Activated naive CD8-positive, alpha-beta T cell treated with anti-CD3 and anti-CD28 coated beads, Interleukin-2, amount 50 U/mL, for 24 hours (primary cell): Measurements from ENCODE around the gene TIGD4.
"Not testable (repeated sequence)": the region's sequence is repeated elsewhere in the genome, so short reads cannot be mapped to it uniquely, and the experiment has no call there.

Source experiments
- ATAC-seq: fragments of 150-1000 bp; cut with Tn5 transposase; one replicate; pipeline ENCODE4 v1.10.0; 2021
- DNase-seq: peaks from one replicate; pipeline ENCODE4 v3.0.0; 2021
- H3K27ac Mint-ChIP-seq: one replicate; pipeline ENCODE4 v1.8.0; 2021; ENCODE audit warnings: mild to moderate bottlenecking, mixed read lengths
- H3K27me3 Mint-ChIP-seq: one replicate; pipeline ENCODE4 v1.8.0; 2021; ENCODE audit warnings: mixed read lengths
- H3K36me3 Mint-ChIP-seq: one replicate; pipeline ENCODE4 v1.8.0; 2021; ENCODE audit warnings: low read depth, mixed read lengths
- H3K4me1 Mint-ChIP-seq: one replicate; pipeline ENCODE4 v1.8.0; 2021; ENCODE audit warnings: mixed read lengths
- H3K4me3 Mint-ChIP-seq: one replicate; pipeline ENCODE4 v1.8.0; 2021; ENCODE audit warnings: mild to moderate bottlenecking, moderate library complexity, mixed read lengths
- H3K9me3 Mint-ChIP-seq: one replicate; pipeline ENCODE4 v1.8.0; 2021; ENCODE audit warnings: mixed read lengths

Gene TIGD4

DNA sequence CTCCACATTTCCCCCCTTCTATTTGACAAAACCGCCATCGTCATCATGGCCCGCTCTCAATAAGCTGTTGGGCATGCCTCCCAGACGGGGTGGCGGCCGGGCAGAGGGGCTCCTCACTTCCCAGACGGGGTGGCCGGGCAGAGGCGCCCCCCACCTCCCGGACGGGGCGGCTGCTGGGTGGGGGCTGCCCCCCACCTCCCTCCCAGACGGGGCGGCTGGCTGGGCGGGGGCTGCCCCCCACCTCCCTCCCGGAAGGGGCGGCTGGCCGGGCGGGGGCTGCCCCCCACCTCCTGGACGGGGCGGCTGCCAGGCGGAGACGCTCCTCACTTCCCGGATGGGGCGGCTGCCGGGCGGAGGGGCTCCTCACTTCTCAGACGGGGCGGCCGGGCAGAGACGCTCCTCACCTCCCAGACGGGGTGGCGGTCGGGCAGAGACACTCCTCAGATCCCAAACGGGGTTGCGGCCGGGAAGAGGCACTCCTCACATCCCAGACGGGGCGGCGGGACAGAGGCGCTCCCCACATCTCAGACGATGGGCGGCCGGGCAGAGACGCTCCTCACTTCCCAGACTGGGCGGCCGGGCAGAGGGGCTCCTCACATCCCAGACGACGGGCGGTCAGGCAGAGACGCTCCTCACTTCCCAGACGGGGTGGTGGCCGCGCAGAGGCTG lies 14.3 kb downstream of the TIGD4 start:
- H3K27ac Mint-ChIP-seq, H3K9me3 Mint-ChIP-seq, H3K27me3 Mint-ChIP-seq, H3K36me3 Mint-ChIP-seq, H3K4me3 Mint-ChIP-seq, ATAC-seq, H3K4me1 Mint-ChIP-seq, DNase-seq: not testable (repeated sequence)

DNA sequence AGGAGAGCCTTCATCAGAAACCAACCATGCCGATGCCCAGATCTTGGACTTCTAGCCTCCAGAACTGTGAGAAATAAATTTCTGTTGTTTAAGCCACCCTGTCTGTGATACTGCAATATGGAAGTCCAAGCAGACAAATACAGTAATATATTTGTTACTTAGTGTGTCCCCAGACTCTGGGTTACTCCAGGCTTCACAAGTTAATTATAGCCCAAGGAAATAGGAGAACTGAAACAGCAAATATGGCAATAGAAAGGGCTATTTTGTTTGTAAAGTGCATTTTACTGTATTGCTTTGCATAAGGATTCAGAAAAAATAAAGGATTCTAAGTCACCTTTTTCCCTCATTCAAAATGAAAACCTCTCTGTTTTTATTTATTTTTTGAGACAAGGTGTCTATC lies 15.7 kb downstream of the TIGD4 start:
- ATAC-seq (no peak), DNase-seq (no peak)
- Mint-ChIP-seq H3K27me3 (peaks cover 4% of the 10 kb centered on the region), H3K4me1 (no peaks in the 10 kb centered on the region), H3K36me3 (no peaks in the 10 kb centered on the region), H3K4me3 (no peak overlapping the region), H3K9me3 (no peaks in the 10 kb centered on the region), H3K27ac (no peak overlapping the region)

DNA sequence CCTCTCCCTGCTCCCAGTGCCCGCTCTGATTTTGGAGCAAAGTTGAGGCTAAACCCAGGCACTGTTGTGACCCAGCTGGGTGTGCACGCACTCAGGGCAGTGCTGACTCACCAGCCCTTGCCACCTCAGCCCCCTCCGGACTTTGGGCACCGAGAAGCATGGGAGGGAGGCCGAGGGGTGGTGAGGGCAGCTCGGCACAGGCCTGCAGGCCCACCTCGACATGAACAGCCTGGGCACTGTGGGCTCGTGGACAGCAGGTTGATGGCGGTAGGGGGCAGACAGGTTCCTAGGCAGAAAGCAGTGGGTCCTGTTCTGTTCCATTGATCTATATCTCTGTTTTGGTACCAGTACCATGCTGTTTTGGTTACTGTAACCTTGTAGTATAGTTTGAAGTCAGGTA lies 30.9 kb downstream of the TIGD4 start:
- no peak for ATAC-seq
- Mint-ChIP-seq H3K4me1 (no peaks in the 10 kb centered on the region), H3K27ac (no peak overlapping the region), H3K27me3 (no peaks in the 10 kb centered on the region), H3K4me3 (no peak overlapping the region), H3K36me3 (no peaks in the 10 kb centered on the region), H3K9me3 (no peaks in the 10 kb centered on the region)
- no peak for DNase-seq

DNA sequence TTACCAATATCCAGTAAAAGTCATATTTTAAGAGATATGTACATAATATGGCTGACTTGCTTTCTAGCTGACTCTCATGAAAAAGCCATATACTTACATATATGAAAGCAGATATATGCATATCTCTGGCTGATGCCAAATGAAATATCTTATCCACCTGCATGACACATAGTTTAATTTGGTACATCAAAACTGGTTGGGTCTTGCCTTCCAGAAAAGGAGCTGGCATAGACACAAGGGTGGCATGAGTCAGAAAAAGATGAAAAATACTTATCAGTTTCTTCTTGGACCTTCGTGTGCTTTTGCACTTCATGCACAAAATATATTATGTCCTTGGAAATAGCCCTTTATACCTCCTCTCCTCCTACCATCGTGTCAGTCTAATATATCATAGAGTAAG lies 32.1 kb downstream of the TIGD4 start:
- Mint-ChIP-seq H3K9me3 (no peaks in the 10 kb centered on the region), H3K27ac (no peak overlapping the region), H3K4me1 (no peaks in the 10 kb centered on the region), H3K27me3 (no peaks in the 10 kb centered on the region), H3K36me3 (no peaks in the 10 kb centered on the region), H3K4me3 (no peak overlapping the region)
- ATAC-seq (no peak), DNase-seq (no peak)

DNA sequence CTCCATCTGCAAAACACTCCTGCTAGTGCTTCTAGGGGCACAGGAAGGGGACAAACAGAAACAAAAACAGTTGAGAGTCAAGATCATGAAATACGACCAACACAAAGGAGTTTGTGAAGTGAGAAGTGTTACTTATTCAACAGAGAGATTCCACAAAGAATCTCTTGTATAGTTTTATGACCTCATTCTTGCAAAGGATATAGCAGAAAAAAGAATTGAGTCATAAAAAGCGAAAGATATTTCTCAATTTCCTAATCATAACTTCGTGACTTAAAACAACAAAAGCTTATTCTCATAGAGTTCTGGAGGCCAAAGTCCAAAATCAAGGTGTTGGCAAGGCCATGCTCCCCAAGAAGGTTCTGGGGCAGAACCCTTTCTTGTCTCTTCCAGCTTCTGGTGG lies 40.7 kb downstream of the TIGD4 start:
- H3K36me3 Mint-ChIP-seq = no peaks in the 10 kb centered on the region
- no peak overlapping the region for H3K4me3 Mint-ChIP-seq
- H3K27me3 Mint-ChIP-seq = peaks cover 2% of the 10 kb centered on the region
- H3K9me3 Mint-ChIP-seq = no peaks in the 10 kb centered on the region
- no peaks in the 10 kb centered on the region for H3K4me1 Mint-ChIP-seq
- no peak for ATAC-seq
- DNase-seq = no peak
- H3K27ac Mint-ChIP-seq = no peak overlapping the region

DNA sequence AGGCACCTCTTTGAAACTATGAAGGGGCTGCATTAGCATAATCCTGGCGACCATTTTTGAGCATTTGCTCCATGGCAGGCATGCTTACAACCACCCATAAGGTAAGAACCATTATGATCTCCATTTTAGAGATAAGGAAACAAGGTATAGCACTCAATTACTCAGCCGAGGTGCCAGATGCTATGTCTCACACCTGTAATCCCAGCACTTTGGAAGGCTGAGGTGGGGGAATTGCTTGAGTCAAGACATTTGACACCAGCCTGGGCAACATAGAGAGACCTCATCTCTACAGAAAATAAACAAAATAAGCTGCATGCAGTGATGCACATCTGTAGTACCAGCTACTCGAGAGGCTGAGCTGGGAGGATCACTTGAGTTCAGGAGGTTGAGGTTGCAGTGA lies 43.6 kb downstream of the TIGD4 start:
- no peak for DNase-seq
- Mint-ChIP-seq H3K27me3 (peaks cover 2% of the 10 kb centered on the region), H3K9me3 (no peaks in the 10 kb centered on the region), H3K27ac (no peak overlapping the region), H3K4me1 (no peaks in the 10 kb centered on the region), H3K4me3 (no peak overlapping the region), H3K36me3 (no peaks in the 10 kb centered on the region)
- no peak for ATAC-seq

DNA sequence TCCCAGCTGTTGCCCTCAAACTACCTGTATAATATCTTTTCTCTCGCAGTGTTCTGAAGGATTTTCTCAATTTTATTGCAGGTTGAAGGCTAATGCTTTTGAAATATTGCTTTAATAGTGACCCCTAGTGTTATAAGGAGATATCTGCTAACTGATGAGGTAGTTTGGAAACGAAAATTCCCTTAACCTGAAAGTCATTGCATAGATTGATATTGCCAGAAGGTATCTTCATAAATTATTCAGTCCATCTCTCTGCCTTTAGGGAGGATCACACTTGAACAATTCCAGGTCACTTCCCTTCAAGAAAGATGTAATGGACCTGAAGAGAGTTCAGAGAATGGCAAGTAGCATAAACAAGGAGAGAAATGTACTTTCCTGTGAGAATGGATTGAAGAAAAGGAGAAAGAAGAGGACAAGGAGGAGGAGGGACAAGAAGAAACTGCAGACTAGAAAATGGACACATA lies 44.1 kb downstream of the TIGD4 start:
- H3K27ac Mint-ChIP-seq = no peak overlapping the region

DNA sequence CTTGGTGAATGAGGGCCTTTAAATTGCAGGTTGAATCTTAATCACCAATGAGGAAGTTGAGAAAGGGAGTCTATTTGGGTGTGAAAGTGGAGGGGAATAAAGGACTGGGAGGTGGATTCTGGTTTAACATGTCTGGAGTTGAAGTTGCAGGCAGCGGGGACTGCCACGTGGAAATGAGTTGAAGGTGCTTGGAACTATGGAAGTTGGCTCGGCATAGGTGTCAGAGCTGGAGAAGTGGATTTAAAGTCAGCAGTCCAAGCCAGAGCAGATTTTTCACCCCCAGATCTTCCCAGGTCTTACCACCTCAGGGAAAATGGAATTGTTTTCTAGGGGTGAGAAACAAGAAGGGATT lies 44.9 kb downstream of the TIGD4 start:
- H3K27ac Mint-ChIP-seq = no peak overlapping the region
- H3K9me3 Mint-ChIP-seq = no peaks in the 10 kb centered on the region

More for the DNA sequence above, 44.1 kb downstream of the TIGD4 start:
- ATAC-seq (no peak), DNase-seq (no peak)
- Mint-ChIP-seq H3K27me3 (peaks cover 2% of the 10 kb centered on the region), H3K9me3 (no peaks in the 10 kb centered on the region), H3K4me1 (no peaks in the 10 kb centered on the region), H3K36me3 (no peaks in the 10 kb centered on the region), H3K4me3 (no peak overlapping the region)

DNA sequence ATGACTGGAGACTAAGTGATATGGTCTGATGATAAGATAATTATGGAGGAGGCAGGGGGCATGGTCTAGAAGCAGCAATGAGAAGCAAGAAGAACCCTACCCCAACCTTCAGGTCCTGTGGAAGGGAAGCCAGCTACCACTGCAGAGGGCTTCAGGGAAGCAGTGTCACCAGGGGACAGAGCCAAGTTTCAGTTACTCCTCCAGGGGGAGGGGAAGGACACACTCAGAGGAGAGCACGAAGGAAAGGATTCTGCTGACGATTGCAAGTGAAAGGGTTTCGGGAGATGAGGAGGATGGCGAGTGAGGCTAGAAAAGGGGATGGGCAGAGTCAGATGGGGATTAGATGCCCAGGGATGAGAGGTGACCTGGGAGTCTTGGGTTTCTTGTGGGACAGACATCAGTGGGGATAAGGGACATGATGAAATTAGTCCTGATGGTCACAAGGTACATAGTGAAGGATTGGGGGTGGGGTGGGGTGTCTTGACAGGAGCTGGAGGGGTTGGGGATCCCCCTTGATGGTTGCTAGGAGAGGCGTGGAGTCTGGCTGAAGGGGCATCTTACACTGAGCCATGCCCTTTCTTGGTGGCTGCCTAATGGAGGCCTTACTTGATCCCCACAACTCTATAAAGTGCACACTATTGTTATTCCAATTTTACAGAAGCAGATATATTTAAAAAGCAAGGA lies 45.4 kb downstream of the TIGD4 start:
- Mint-ChIP-seq H3K27me3 (peaks cover 2% of the 10 kb centered on the region), H3K36me3 (no peaks in the 10 kb centered on the region), H3K4me1 (no peaks in the 10 kb centered on the region), H3K9me3 (no peaks in the 10 kb centered on the region), H3K4me3 (no peak overlapping the region), H3K27ac (no peak overlapping the region)
- DNase-seq (no peak), ATAC-seq (no peak)

More for the DNA sequence above, 44.9 kb downstream of the TIGD4 start:
- DNase-seq (no peak), ATAC-seq (no peak)
- H3K36me3 Mint-ChIP-seq = no peaks in the 10 kb centered on the region
- no peaks in the 10 kb centered on the region for H3K4me1 Mint-ChIP-seq
- peaks cover 2% of the 10 kb centered on the region for H3K27me3 Mint-ChIP-seq
- H3K4me3 Mint-ChIP-seq = no peak overlapping the region

DNA sequence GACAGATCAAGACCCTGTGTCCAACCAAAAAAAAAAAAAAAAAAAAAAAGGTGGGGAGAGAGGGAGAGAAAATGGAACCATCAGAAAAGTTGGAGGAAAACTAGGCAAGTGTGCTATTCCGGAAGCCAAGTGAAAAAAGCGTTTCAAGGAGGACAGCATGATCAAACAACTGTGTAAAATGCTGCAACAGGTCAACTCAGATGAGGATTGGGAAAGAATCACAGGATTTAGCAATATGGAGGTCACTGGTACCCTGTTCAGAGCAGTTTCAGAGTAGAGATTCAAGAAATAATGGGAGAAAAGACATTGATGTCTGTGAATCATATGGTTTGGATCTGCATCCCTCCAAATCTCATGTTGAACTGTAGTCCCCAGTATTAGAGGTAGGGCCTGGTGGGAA lies 47.5 kb downstream of the TIGD4 start:
- Mint-ChIP-seq H3K4me3 (no peak overlapping the region), H3K27ac (no peak overlapping the region), H3K4me1 (no peaks in the 10 kb centered on the region), H3K27me3 (peaks cover 5% of the 10 kb centered on the region), H3K36me3 (no peaks in the 10 kb centered on the region), H3K9me3 (no peaks in the 10 kb centered on the region)
- DNase-seq (no peak), ATAC-seq (no peak)

DNA sequence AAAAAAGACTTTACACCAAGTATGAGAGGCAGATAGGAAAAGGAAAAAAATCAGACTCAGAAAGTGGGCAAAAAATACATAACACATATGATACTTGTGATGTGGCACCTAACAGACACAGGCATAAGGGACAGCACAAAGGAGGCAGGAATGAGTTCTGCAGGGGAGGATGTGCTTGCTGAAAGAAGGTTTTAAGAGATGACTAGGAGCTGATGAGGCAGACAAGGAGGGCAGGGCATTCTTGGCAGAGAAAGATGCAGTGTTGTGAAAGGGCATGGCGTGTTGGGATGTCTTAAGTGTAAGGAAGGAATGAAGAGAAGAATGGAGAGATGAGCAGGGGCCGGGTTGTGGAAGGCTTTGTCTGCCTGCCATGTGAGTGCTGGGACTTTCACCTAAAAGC lies 50.1 kb downstream of the TIGD4 start:
- ATAC-seq = no peak
- no peaks in the 10 kb centered on the region for H3K4me1 Mint-ChIP-seq
- DNase-seq = no peak

DNA sequence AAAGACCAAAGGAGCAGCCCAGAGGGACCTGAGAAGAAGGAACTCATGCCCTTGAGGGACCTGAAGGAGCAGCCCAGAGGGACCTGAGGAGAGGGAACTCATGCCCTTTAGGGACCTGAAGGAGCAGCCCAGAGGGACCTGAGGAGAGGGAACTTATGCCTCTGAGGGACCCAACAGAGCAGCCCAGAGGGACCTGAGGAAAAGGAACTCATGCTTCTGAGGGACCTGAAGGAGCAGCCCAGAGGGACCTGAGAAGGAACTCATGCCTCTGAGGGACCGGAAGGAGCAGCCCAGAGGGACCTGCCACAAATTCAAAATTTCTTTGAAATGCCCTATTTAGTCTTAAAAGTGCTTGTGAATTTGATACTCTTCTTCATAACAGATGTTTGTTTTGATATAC lies 51.2 kb downstream of the TIGD4 start:
- Mint-ChIP-seq H3K27ac (no peak overlapping the region), H3K9me3 (no peaks in the 10 kb centered on the region), H3K36me3 (no peaks in the 10 kb centered on the region), H3K4me1 (no peaks in the 10 kb centered on the region), H3K27me3 (peaks cover 3% of the 10 kb centered on the region), H3K4me3 (no peak overlapping the region)
- ATAC-seq (no peak), DNase-seq (no peak)

More for the DNA sequence above, 50.1 kb downstream of the TIGD4 start:
- no peak overlapping the region for H3K4me3 Mint-ChIP-seq
- no peak overlapping the region for H3K27ac Mint-ChIP-seq
- H3K27me3 Mint-ChIP-seq = peaks cover 3% of the 10 kb centered on the region
- no peaks in the 10 kb centered on the region for H3K9me3 Mint-ChIP-seq
- H3K36me3 Mint-ChIP-seq = no peaks in the 10 kb centered on the region

DNA sequence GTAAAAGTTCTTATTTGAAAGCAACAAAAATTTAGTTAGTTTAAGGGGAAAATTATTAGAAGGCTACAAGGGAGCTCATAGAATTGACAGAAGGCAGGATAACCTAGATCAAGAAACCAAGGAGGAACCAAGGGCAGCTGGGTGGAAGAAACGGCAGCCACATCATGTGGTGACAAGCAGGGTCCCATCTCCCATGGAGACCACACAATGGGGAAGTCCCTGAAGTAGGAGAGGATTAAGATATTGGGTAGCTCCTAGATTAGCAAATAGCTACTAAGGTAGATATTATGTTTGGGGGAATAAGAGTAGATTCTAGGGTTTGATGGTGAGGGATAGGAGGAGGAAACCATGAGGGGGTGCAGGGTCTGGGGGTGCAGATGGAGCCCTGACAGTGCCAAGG lies 51.7 kb downstream of the TIGD4 start:
- H3K27me3 Mint-ChIP-seq = peaks cover 6% of the 10 kb centered on the region
- no peaks in the 10 kb centered on the region for H3K9me3 Mint-ChIP-seq
- H3K27ac Mint-ChIP-seq = no peak overlapping the region
- DNase-seq (no peak), ATAC-seq (no peak)
- no peaks in the 10 kb centered on the region for H3K4me1 Mint-ChIP-seq
- no peaks in the 10 kb centered on the region for H3K36me3 Mint-ChIP-seq
- H3K4me3 Mint-ChIP-seq = no peak overlapping the region

DNA sequence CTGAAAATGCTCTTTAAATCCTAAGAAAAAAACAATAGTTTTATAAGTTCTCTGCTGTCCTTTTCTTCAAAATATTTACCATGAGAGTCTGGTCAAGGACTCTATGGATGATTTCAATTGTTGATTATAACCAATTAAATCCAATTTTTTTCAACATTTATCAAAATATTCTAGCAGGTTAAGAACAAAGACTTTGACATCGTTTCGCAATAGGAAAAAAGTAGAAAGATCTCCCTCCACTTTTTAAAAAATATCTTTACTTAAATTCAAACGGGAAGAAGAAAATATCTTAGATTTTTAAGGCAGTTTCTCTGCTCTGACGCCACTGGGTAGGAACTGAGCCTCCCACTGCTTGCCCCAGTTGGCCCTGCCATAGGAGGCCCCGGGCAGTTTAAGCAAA lies 55.0 kb downstream of the TIGD4 start:
- Mint-ChIP-seq H3K4me3 (no peak overlapping the region), H3K36me3 (no peaks in the 10 kb centered on the region), H3K27me3 (peaks cover 6% of the 10 kb centered on the region), H3K9me3 (no peaks in the 10 kb centered on the region), H3K27ac (no peak overlapping the region), H3K4me1 (no peaks in the 10 kb centered on the region)
- DNase-seq = no peak
- no peak for ATAC-seq

DNA sequence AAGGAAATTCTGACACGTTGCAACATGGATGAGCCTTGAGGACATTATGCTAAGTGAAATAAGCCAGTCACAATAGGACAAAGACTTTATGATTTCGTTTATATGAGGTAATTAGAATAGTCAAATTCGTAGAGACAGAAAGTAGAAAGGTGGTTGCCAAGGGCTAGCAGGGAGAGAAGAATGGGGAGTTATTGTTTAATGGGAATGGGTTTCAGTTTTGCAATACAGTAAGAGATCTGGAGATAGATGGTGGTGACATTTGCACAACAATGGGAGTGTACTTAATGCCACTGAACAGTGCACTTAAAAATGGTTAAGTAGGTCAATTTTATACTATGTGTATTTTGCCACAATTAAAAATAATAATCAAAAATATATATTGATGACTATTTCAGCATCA lies 56.3 kb downstream of the TIGD4 start:
- ATAC-seq (no peak), DNase-seq (no peak)
- Mint-ChIP-seq H3K4me3 (no peak overlapping the region), H3K27me3 (peaks cover 6% of the 10 kb centered on the region), H3K9me3 (no peaks in the 10 kb centered on the region), H3K27ac (no peak overlapping the region), H3K36me3 (no peaks in the 10 kb centered on the region), H3K4me1 (no peaks in the 10 kb centered on the region)
